GM19455 (cell line): ENCODE results near the gene RASSF4.

ENCODE experiments used
- ATAC-seq: cut with Tn5 transposase; IDR thresholded peaks from one replicate; pipeline ENCODE4 v1.9.1; 2021; ENCODE audit not compliant: unreplicated experiment

The RASSF4 gene

GRCh38 chr10:44927352-44927751, 32.2 kb upstream of the RASSF4 start:
- no peak for ATAC-seq

DNA sequence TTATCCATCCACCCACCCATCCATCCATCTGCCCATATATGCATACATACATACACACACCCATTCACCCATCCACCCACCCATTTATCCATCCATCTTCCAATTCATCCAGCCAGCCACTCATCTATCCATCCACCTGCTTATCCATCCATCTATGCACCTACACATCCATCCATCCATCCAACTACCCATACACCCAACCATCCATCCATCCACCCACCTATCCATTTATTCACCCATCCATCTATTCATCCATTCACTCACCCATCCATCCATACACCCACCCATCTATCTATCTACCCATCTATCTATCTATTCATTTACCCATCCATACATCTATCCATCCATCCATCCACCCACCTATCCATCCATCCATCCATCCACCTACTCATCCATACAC, 31.1 kb upstream of the RASSF4 start:
- no peak for ATAC-seq

GRCh38 chr10:44929356-44930255, 30.0 kb upstream of the RASSF4 start:
- no peak for ATAC-seq

DNA sequence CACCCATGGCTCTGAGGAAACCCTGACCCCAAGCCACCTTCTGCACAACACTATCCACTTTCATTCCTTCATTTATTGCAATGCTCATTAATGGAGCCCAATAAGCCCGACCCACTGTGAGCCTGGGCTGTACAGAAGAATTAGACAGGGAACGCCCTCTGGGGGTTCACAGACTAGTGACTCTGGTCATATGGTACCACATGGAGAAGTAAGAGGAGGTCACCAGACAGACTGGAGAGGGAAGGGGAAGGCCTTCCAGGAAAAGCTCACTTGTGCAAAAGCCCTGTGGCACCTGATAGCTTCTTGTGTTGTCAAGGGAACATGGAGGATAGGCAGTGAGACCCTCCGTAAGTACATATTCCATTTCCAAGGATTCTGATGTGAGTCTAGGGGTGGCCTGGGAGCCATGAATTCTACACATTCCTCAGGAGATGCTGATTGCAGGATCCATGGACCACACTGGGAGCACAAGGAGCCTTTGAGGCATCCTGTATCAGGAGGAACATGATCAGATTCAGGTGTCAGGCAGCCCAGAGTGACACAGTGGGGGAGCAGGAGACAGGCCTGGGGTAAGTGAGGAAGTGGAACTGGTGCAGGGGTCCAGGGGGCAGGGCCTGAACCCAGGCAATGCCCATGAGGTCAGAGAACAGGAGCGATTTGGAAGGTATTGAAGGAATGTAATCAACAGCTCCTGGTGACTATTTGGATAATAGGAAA, 28.5 kb upstream of the RASSF4 start:
- ATAC-seq, result no peak

- no peak for ATAC-seq
Measured at GRCh38 chr10:44931621-44932516, 27.7 kb upstream of the RASSF4 start.

DNA sequence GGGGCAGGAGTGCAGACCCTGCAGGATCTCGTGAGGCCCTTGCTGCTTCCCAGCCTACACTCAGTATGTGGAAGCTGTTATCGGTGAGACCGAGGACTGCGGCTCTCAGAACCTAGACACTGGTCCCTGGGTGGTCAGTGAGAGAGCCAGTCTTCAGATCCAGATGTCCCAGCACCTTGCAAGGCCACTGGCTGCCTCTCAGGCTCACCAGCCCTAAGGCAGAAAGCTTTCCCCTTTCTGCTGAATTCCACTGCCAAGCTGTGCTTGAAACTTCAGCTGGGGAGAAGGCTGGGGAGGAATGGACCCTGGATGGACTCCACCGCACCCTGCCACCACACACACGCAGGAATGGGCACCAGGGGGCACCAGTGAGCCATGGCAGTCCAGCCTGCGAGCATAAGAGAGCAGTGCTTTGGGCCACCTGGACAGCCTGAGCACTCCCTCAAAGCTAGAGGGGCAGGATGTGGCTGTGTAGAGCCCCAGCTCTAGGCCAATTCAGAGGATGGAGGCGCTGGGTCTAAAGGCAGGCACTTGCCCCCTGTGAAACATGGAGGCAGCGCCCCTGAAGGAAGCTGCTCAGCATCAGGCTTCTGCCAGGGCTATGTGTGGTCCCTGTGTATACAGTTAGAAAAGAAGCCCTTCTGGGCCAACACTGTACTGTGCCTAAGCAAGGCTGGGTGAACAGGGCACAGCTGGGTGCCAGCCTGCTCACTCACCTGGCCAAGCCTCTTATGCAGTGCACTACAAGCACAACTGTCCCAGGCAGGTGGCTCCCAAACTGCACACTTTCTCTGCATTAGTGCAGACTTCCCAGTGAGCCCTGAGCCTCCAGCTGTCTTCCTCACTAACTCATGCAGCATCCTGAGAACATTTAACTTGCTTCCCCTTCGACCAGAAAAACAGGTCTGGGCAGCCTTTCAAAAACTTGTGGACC, 26.8 kb upstream of the RASSF4 start:
- peak; percentile 99 for ATAC-seq

DNA sequence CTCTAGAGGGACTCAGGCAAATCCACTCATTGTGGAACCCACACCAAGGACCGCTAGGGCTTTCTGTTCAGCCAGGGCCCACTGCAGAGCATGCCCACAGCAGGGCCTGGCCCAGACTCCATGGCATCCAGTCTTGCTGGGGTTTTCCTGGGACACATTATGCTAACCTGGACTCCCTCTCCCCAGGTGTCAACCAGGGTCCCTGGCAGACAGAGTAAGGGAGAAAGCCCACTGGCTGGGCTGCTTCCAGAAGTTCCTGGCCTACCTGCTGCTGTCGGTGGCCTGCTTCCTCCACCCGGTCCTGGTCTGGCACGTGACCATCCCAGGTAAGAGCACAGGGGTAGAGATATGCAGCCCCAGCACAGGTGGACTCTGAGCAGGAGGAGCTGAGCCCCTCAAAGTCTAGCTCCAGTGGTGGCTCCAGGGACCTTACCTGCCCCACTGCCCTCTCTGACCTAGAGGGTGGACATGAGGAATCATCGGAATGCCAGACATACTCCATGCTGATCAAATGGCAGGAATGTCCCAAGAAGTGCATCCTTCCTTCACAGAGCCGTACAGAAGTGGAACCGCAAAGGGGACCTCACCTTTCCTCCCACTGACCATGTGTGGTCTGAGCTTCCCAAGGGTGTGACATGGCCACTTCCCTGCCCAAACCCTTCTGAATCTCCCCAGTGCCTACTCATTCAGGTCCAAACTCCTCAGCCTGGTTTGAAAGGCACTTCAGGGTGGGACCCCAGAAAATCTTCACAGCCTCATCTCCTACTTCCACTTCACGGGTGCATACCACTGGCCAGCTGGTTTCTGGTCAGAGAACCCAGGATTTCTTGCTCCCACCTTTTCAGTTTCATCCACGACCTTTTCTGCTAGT, 25.9 kb upstream of the RASSF4 start:
- no peak for ATAC-seq

DNA sequence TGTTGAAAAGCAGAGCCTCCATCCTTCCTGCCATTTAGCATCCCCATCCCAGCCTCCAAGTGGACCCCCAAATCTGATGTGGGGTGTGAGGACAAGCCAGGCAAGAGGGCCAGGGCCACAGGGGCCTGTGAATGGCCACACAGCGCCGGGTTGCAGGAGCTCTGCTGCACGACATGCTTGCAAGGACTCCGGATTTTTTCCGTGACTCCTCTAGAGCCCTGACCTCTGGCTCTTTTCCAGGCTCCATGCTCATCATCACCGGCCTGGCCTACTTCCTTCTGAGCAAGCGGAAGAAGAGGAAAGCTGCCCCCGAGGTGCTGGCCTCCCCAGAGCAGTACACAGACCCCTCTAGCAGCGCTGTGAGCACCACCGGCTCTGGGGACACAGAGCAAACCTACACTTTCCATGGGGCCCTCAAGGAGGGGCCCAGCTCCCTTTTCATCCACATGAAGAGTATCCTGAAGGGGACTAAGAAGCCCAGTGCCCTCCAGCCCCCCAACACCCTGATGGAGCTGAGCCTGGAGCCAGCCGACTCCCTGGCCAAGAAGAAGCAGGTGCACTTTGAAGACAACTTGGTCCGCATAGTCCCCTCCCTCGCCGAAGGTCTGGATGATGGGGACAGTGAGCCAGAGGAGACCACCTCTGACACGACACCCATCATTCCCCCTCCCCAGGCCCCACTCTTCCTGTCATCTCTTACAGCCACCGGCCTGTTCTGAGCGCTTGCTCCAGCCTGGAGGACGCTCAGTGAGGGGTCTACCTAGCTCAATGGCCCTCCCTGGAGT, 25.0 kb upstream of the RASSF4 start:
- no peak for ATAC-seq

DNA sequence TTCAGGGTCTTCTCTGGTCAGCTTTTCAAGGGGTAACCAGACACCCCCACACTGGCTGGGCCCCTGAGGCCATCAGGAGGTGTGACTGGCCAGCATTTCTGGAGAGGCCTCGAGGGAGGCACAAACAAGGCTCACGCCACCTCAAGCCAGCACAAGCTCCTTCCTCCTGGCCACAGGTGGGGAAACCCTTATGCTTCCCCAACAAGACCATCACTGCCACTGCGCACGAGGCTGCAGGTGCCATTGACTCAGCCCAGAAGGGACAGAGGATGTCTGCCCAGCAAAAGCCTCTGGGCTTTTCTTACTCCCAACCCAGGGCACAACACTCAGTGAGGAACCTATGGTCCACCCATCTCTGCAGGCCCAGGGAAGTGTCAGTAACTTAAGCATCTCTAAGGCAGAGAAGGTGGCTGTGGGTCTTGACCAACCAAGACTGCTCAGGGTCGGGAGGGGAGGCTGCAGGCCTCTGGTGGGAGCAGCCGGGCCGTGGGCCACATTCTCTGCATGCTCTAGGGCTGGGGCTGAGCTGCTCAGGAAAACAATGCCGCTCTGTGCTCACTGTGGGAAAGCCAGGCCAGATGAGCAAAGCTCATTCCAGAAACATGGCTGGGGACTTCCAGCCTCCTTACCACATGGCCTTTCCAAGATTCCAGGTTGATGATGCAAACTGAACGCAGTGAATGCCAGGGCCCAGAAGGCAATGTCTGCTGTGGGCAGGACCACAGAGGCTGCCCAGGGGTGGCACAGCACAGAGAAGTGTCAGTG, 24.2 kb upstream of the RASSF4 start:
- no peak for ATAC-seq

GRCh38 chr10:44935966-44936295, 23.7 kb upstream of the RASSF4 start:
- no peak for ATAC-seq

- ATAC-seq, result no peak
Measured at GRCh38 chr10:44936314-44936975, 23.2 kb upstream of the RASSF4 start.

- no peak for ATAC-seq
Measured at GRCh38 chr10:44937196-44938005, 22.2 kb upstream of the RASSF4 start.

DNA sequence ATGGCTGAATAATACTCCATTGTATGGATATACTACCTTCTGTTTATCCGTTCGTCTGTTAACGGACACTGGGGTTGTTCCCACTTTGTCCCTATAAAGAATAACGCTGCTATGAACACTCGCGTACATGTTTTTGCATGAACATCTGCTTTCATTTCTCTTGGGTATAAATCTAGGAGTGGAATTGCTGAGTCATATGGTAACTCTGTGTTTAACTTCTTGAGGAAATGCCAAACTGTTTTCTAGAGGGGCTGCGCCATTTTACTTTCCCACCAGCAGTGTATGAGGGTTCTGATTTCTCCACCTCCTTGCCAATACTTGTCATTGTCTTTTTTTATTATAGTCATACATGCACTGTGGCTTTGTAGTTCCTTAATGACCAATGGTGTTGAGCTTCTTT, 20.6 kb upstream of the RASSF4 start:
- no peak for ATAC-seq

GRCh38 chr10:44939691-44940401, 19.8 kb upstream of the RASSF4 start:
- ATAC-seq, result no peak

DNA sequence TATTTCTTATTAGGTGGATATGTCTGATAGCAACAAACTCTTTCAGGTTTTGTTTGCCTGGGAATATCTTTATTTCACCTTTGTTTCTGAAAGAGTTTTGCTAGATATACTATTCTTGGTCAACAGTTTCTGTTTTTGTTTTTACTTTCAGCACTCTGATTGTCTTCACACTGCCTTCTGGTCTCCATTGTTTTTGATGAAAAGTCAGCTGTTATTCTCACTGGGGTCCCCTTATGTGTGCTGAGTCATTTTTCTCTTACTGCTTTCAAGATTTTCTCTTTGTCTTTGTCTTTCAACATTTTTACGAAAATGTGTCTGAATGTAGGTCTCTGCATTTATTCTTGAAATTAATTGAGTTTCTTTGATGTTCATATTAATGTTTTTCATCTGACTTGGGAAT, 15.2 kb upstream of the RASSF4 start:
- ATAC-seq, result no peak

DNA sequence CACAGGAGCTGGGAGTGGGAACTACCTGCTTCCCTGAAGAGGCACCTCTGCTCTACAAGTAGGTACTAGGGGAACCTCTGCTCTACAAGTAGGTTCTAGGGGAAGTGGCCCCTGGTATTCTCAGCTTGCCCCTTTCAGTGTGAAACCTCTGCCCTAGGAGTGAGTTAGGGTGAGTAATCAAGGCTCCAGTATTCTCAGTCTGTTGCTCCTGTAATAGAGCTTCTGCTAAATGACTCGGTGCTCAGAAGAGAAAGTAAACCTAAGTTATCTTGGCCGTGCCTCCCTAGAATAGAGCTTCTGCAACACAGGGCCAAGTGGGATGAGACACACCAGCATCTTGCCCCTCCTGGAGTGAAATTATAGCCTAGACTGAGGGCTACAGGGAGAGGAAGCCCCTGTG, 13.4 kb upstream of the RASSF4 start:
- no peak for ATAC-seq
